ENCODE measurements around the gene KCNC3. TPM values are rescaled to one million over a fixed set of nuclear protein-coding genes. Genes with fewer than 3 reads are reported as not detected.

KCNC3 gene
- total RNA-seq, 4 donors from 2014 or later, result 1.5 to 3.1 (median 1.7) TPM

DNA sequence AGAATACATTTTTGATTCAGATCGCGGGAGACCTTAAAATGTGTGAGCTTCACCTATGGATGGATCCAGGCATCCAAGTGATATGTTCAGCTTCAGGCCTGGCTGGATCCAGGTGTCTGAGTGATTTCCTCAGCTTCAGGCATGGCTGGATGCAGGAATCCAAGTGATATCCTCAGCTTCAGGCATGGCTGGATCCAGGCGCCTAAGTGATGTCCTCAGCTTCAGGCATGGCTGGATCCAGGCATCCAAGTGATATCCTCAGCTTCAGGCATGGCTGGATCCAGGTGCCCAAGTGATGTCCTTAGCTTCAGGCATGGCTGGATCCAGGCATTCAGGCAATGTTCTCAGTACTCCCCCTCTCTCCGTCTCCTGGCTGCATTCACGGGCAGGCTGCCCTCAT, 60.7 kb downstream of the KCNC3 start:
- Histone ChIP-seq H3K36me3 (peaks cover 28% of the 10 kb centered on the region), H3K4me3 (no peak overlapping the region), H3K4me1 (no peaks in the 10 kb centered on the region), H3K27ac (no peak overlapping the region), H3K27me3 (peaks cover 4% of the 10 kb centered on the region), H3K9me3 (no peaks in the 10 kb centered on the region)
- 97% methylated on average over 5 of the region's 5 CpGs for WGBS
- no peak for DNase-seq (ENCODE audit: low spot score in 2 of 2)
- TF ChIP-seq POLR2AphosphoS5 (IDR thresholded peaks at IDR 0.05), result no peak
- TF ChIP-seq, protein P1, sequence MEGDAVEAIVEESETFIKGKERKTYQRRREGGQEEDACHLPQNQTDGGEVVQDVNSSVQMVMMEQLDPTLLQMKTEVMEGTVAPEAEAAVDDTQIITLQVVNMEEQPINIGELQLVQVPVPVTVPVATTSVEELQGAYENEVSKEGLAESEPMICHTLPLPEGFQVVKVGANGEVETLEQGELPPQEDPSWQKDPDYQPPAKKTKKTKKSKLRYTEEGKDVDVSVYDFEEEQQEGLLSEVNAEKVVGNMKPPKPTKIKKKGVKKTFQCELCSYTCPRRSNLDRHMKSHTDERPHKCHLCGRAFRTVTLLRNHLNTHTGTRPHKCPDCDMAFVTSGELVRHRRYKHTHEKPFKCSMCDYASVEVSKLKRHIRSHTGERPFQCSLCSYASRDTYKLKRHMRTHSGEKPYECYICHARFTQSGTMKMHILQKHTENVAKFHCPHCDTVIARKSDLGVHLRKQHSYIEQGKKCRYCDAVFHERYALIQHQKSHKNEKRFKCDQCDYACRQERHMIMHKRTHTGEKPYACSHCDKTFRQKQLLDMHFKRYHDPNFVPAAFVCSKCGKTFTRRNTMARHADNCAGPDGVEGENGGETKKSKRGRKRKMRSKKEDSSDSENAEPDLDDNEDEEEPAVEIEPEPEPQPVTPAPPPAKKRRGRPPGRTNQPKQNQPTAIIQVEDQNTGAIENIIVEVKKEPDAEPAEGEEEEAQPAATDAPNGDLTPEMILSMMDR (IDR thresholded peaks at IDR 0.05), result no peak
- no peak for TF ChIP-seq EP300 (IDR thresholded peaks at IDR 0.05)
- no peak for TF ChIP-seq POLR2A (IDR thresholded peaks at IDR 0.05)

- no peak for DNase-seq (ENCODE audit: low spot score in 2 of 2)
- Histone ChIP-seq H3K27ac (no peak overlapping the region), H3K4me3 (no peak overlapping the region), H3K27me3 (peaks cover 4% of the 10 kb centered on the region), H3K4me1 (no peaks in the 10 kb centered on the region), H3K36me3 (peaks cover 28% of the 10 kb centered on the region), H3K9me3 (no peaks in the 10 kb centered on the region)
- 87% methylated on average over 13 of the region's 13 CpGs for WGBS
- no peak for TF ChIP-seq POLR2AphosphoS5 (IDR thresholded peaks at IDR 0.05)
- TF ChIP-seq POLR2A (IDR thresholded peaks at IDR 0.05), result no peak
- no peak for TF ChIP-seq EP300 (IDR thresholded peaks at IDR 0.05)
- TF ChIP-seq, protein P1 (IDR thresholded peaks at IDR 0.05), result no peak
These were observed 61.1 kb downstream of the KCNC3 start for GRCh38 chr19:50268041-50268440.

- H3K9me3 ChIP-seq, result no peaks in the 10 kb centered on the region
- no peak for DNase-seq (ENCODE audit: low spot score in 2 of 2)
- H3K36me3 ChIP-seq, result peaks cover 28% of the 10 kb centered on the region
- peaks cover 4% of the 10 kb centered on the region for H3K27me3 ChIP-seq
- no peaks in the 10 kb centered on the region for H3K4me1 ChIP-seq
- no peak overlapping the region for H3K27ac ChIP-seq
- TF ChIP-seq, protein P1 (IDR thresholded peaks at IDR 0.05), result no peak
- 14% methylated on average over 19 of the region's 20 CpGs for WGBS
- no peak overlapping the region for H3K4me3 ChIP-seq
These were observed 62.3 kb downstream of the KCNC3 start for GRCh38 chr19:50266896-50267295.

- TF ChIP-seq, protein P1 (IDR thresholded peaks at IDR 0.05), result no peak
- TF ChIP-seq POLR2A (IDR thresholded peaks at IDR 0.05), result no peak
- no peak for TF ChIP-seq EP300 (IDR thresholded peaks at IDR 0.05)
- TF ChIP-seq POLR2AphosphoS5 (IDR thresholded peaks at IDR 0.05), result no peak
- Histone ChIP-seq H3K36me3 (peaks cover 22% of the 10 kb centered on the region), H3K4me1 (no peaks in the 10 kb centered on the region), H3K27ac (no peak overlapping the region), H3K4me3 (no peak overlapping the region), H3K27me3 (peaks cover 4% of the 10 kb centered on the region), H3K9me3 (no peaks in the 10 kb centered on the region)
- WGBS, result 88% methylated on average over 8 of the region's 8 CpGs
- no peak for DNase-seq (ENCODE audit: low spot score in 2 of 2)
These were observed 63.1 kb downstream of the KCNC3 start for GRCh38 chr19:50266041-50266440.

GRCh38 chr19:50264483-50265186, 64.5 kb downstream of the KCNC3 start:
- Histone ChIP-seq H3K27me3 (peaks cover 4% of the 10 kb centered on the region), H3K4me3 (no peak overlapping the region), H3K9me3 (no peaks in the 10 kb centered on the region), H3K27ac (no peak overlapping the region), H3K4me1 (no peaks in the 10 kb centered on the region), H3K36me3 (peaks cover 18% of the 10 kb centered on the region)
- DNase-seq (ENCODE audit: low spot score in 2 of 2), result no peak
- WGBS, result 74% methylated on average over 4 of the region's 8 CpGs
- TF ChIP-seq, protein P1 (IDR thresholded peaks at IDR 0.05), result no peak
- TF ChIP-seq POLR2AphosphoS5 (IDR thresholded peaks at IDR 0.05) (no peak), POLR2A (IDR thresholded peaks at IDR 0.05) (no peak), EP300 (IDR thresholded peaks at IDR 0.05) (no peak)

Data from suprapubic skin (tissue), 4 donors.